NB4 (cell line): ENCODE measurements around the gene OPA1.

Source experiments
- MYC ChIP-seq: IDR thresholded peaks from 2 replicates; pipeline ENCODE4 v1.6.1; 2011; ENCODE audit warnings: low read depth, low read length
- POLR2A ChIP-seq: IDR thresholded peaks from 2 replicates; pipeline ENCODE4 v1.6.1; 2011; ENCODE audit warnings: mild to moderate bottlenecking; ENCODE audit not compliant: insufficient read length; ENCODE audit errors: extremely low read depth
- TF ChIP-seq, protein P1 (sequence below): IDR thresholded peaks from one replicate; pipeline ENCODE4 v1.5.1; 2012; ENCODE audit warnings: low read depth, low read length

DNA sequence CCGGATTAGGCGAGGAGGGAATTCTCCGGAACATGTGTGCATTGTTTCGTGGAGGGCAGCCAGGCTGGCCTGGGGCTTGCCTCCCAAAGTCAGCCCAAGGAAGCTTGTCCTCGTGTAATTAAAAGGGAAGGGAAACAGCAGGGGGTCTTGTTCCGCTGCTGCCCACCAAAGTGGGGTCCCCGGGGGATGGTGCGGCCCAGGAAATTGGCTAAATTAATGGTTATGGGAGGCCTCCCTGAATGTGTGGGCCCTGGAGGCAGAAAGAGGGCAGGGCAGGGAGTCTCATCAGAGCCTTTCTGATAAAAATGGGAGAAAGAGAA, 118.1 kb downstream of the OPA1 start:
- TF ChIP-seq, protein P1, sequence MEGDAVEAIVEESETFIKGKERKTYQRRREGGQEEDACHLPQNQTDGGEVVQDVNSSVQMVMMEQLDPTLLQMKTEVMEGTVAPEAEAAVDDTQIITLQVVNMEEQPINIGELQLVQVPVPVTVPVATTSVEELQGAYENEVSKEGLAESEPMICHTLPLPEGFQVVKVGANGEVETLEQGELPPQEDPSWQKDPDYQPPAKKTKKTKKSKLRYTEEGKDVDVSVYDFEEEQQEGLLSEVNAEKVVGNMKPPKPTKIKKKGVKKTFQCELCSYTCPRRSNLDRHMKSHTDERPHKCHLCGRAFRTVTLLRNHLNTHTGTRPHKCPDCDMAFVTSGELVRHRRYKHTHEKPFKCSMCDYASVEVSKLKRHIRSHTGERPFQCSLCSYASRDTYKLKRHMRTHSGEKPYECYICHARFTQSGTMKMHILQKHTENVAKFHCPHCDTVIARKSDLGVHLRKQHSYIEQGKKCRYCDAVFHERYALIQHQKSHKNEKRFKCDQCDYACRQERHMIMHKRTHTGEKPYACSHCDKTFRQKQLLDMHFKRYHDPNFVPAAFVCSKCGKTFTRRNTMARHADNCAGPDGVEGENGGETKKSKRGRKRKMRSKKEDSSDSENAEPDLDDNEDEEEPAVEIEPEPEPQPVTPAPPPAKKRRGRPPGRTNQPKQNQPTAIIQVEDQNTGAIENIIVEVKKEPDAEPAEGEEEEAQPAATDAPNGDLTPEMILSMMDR = no peak
- TF ChIP-seq POLR2A (no peak), MYC (no peak)
